HG03575 (cell line): ENCODE data around the gene SDCCAG8.

Source experiments
- ATAC-seq: cut with Tn5 transposase; IDR thresholded peaks from one replicate; pipeline ENCODE4 v1.9.1; 2021; ENCODE audit not compliant: unreplicated experiment, insufficient number of reproducible peaks, low FRiP score; ENCODE audit errors: extremely low read depth

The SDCCAG8 gene

DNA sequence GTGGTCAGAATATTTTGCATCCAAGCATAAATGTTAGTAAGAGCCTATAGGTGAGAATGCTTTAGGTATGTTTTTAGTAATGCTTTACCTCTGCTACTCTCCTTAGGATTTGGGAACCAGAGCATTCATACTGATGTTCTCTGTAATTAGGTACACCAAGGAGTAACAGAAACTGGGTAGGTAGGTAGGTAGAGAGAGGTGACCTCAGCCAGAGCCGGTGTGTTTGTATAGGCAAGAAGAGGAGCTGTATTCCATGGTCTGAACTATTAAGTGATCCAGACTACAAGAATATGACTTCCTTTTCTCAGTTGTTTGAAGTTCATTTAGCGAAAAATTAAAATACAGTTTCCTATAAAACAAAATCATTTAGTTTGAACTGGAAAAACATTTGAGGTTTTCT, 108.5 kb downstream of the SDCCAG8 start:
- no peak for ATAC-seq

- ATAC-seq, result no peak
Observed at GRCh38 chr1:243364866-243365265, 109.0 kb downstream of the SDCCAG8 start.

DNA sequence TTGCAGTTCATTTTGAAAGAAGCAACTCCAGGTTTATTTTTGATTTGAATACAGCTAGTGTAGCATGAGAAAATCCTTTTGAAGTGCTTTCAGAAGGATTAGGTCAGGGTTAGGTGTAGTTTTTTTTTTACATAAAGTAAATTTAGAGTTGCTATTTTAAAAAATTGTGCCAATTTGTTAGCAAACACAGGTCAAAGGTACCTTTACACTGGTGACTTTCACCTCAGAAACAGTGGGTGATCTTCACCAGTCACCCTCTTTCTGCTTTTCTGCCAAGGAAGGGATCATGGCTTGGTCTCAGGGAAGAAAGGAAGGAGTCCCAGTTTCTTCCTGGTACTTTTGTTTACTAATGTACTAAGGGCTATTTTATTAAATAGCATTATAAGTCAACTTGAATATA, 111.5 kb downstream of the SDCCAG8 start:
- ATAC-seq, result no peak

DNA sequence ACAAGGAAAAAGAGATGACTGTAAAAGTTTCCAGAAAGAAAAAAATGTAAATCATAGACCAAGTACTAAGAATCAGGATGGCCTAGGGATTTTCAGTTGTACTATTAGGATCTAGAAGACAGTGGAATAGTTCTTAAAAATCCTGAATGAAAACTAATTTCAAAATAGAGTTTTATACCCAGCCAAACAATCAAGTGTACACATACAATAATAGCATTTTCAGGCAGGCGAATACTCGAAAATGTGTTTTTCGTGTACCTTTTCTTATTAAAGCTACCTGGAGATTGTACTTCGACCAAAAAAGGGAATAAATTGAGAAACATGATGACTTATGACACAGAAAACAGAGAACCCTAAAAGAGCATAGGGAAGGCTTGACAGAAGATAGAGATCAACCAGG, 118.6 kb downstream of the SDCCAG8 start:
- no peak for ATAC-seq

- ATAC-seq, result no peak
Observed at GRCh38 chr1:243375596-243375995, 119.8 kb downstream of the SDCCAG8 start.

DNA sequence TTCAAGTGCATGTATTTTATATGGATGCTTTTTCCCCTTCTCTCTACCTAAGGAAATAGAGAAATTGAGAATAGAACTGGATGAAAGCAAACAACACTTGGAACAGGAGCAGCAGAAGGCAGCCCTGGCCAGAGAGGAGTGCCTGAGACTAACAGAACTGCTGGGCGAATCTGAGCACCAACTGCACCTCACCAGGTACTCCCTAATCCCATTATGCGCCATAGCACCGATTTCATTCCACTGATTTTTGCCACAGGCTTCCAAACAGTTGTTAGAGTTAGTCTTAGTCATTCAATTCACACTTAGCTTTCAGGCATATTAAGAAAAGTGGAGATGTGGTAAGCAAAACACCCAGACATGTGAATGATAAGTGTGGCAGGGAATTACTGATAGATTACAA, 122.8 kb downstream of the SDCCAG8 start:
- ATAC-seq, result no peak

DNA sequence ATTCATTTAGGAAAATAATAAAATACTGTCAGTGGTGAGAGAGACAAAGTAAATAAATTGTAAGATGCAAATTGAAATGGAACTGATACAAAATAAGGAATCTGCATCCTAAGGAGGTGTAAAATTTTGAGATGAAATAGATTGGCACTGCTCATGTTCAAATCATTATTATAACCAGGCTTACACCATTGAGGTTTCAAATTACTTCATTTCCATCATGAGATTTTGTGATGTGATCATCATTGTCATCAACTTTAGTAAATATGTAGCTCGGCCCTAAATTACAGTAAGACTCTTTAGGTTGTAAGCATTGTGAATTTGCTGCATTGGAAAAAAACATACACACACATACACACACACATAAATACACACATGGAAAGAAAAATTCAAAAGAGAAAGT, 123.4 kb downstream of the SDCCAG8 start:
- no peak for ATAC-seq

- no peak for ATAC-seq
Observed at GRCh38 chr1:243379706-243380105, 123.9 kb downstream of the SDCCAG8 start.

DNA sequence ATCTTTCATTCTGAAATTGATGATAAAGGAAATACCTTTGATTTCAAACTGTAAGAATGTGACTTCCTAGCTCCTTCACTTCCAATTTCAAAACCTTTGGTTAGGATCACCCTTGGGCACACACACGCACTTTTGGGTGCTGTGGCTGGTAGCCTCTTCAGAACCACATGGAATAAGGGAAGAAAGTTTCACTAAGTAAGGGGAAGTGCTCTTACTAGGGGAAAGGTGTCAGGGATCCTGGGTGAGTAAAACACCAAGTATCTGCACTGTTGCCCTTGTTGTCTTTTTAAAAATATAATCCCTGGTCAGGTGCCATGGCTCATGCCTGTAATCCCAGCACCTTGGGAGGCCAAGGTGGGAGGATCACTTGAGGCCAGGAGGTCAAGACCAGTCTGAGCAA, 132.4 kb downstream of the SDCCAG8 start:
- no peak for ATAC-seq

GRCh38 chr1:243390162-243390791, 134.4 kb downstream of the SDCCAG8 start:
- no peak for ATAC-seq

GRCh38 chr1:243391355-243391754, 135.5 kb downstream of the SDCCAG8 start:
- no peak for ATAC-seq

- no peak for ATAC-seq
Observed at GRCh38 chr1:243393096-243393495, 137.3 kb downstream of the SDCCAG8 start.

- no peak for ATAC-seq
Observed at GRCh38 chr1:243394066-243394465, 138.2 kb downstream of the SDCCAG8 start.

GRCh38 chr1:243394601-243395464, 139.0 kb downstream of the SDCCAG8 start:
- no peak for ATAC-seq

DNA sequence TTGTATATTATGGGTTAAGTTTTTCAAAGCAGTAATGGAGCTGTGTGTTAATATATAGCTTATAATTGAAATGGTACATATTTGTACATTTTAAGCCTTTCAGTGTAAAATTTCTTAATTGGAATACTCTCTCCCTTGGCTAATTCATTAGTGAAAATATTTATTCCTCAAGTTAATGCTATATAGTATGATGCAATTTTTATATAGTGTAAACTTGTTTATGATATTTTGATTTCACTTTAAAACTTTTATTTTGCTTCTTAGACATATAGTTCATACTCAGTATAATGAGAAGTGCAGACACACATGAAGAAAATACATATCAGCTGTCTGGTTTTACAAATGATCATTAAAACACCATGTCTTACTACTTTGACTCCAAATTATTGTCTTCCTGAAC, 140.6 kb downstream of the SDCCAG8 start:
- ATAC-seq, result no peak

DNA sequence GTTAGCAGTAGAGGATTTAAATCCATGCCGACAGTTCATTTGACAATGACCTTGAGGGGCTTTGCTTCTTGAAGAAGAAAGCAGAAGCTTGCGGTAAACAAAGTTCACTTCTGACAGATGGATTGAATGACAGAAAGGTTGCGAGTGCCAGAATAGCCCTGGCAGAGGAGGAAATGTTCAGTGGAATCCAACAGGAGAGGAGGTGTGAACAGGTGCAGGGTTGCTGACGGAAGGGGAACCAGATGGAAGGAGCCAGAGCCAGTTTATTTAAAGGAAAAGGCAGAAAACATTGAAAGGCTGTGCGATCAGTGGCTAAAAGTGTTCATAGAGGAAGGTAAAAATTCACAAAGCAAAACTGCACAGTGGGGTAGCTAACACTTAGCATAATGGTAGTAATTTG, 141.0 kb downstream of the SDCCAG8 start:
- no peak for ATAC-seq

- no peak for ATAC-seq
Observed at GRCh38 chr1:243397613-243398321, 141.9 kb downstream of the SDCCAG8 start.

DNA sequence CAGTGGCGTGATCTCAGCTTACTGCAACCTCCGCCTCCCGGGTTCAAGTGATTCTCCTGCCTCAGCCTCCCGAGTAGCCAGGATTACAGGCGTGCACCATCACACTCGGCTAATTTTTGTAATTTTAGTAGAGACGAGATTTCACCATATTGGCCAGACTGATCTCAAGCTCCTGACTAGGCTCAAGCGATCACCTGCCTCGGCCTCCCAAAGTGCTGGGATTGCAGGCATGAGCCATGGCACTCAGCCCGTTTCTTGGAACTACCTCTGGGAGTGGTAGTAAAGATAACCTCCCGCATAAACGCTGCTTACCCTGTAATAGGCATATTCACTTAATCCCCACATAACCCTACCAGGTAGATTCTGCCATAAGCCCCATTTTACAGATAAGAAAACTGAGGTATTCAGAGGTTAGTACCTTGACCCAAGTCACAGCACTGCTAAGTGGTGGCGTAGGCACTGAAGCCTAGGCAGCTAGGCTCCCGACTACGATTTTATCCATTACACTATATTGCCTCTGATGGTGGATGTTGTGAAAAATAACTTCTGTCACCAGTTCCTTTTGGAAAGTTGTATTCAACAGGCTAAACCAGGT, 143.8 kb downstream of the SDCCAG8 start:
- no peak for ATAC-seq

DNA sequence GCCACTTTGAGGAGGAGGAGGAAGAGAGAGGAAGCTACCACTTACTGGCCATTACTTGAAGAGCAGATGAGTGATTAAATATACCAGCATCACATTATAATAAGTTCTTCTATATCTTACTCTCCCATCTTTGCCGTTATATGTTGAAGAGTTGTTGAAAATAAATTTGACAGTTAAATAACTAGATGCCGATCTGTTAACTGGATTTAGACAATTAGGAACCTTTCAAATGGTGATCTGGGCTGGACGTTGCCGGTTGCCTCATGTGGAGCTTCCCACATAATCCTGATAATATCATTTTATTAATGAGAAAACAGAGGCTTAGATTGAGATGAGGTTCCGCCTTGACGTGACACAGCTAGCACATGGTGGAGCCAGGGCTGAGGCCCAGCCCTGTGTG, 147.0 kb downstream of the SDCCAG8 start:
- no peak for ATAC-seq

GRCh38 chr1:243406424-243406823, 150.6 kb downstream of the SDCCAG8 start:
- ATAC-seq, result no peak
